HG02798 (cell line): ENCODE measurements around the gene DDC.

Experiments
- ATAC-seq: cut with Tn5 transposase; IDR thresholded peaks from one replicate; pipeline ENCODE4 v1.9.1; 2021; ENCODE audit warnings: mild to moderate bottlenecking; ENCODE audit not compliant: unreplicated experiment, poor library complexity

Gene DDC

GRCh38 chr7:50426280-50427045 lies 138.7 kb downstream of the DDC start:
- no peak for ATAC-seq

DNA sequence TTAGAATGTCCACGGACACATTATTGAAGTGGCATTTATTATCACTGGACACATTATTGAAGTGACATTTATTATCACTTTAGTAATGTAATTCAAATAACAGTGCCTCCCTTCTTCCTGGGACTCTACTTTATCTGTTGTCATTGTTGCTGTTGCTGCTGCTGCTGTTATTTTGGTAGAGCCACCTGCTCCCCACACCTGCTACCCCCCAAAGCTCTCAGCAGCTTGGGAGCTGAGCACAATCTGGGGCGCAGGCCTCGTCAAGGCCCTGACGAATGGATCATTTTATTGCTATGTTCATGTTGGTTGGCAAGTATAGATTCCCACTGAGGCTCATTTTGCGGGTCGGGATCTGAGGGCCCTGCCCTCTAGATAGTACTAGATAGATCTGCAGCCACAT lies 139.9 kb downstream of the DDC start:
- no peak for ATAC-seq

DNA sequence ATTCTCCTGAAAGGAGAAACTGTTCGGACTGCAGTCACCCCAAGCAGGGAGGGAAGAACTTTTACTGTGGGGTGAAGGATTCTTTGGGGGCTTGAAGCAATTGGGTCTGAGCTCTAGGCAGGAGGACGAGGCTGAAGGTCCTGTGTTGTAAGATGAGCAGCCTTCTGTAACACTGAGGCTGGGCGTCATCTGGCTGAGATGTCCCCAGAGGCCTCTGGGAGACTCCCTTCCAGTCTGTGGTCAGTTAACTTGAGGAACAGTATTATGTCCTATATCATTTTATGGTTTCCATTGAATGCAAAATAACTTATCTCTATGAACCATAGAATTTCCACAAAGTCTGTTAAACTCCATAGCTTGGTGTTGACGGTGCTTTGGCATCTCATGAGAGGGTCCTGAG lies 141.3 kb downstream of the DDC start:
- no peak for ATAC-seq

DNA sequence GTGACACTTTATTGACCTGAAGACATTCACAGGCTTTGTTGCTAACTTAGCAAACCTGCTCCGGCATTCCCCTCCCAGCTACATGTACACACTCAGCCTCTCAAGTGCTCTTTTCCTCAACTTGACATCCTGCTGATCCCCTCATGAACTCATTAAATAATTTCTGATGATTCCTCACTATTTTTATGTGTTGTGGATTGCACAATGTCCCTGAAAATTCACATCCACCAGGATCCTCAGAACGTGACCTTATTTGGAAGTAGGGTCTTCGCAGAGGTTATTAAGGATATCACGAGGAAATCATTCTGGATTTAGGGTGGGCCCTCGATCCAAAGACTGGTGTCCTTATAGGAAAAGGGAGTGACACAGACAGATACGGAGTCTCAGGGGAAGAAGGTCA lies 142.3 kb downstream of the DDC start:
- ATAC-seq, result no peak

- ATAC-seq, result no peak
Measured at GRCh38 chr7:50421043-50421442, 144.2 kb downstream of the DDC start.

- ATAC-seq, result no peak
Measured at GRCh38 chr7:50418526-50419290, 146.5 kb downstream of the DDC start.

DNA sequence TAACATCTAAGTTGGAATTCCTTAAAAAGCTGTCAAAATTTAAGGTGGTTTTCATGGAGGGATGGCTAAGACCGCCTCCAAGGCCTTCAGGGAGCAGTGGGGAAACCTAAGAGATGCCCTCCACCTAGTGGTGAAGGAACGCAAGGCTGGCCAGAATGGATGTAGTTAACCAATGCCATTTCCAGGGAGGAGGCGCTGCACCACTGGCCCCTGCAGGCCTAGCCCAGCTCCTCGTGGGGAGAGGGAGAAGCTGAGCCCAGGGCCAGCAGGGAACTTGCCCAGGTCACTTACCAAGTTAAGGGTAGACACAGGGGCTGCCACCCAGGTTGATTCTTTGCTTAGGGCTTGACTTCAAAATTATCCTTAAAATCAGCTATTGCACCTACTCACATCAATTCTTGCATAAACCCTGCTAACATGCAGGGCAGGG lies 147.1 kb downstream of the DDC start:
- peak; percentile 85 for ATAC-seq

DNA sequence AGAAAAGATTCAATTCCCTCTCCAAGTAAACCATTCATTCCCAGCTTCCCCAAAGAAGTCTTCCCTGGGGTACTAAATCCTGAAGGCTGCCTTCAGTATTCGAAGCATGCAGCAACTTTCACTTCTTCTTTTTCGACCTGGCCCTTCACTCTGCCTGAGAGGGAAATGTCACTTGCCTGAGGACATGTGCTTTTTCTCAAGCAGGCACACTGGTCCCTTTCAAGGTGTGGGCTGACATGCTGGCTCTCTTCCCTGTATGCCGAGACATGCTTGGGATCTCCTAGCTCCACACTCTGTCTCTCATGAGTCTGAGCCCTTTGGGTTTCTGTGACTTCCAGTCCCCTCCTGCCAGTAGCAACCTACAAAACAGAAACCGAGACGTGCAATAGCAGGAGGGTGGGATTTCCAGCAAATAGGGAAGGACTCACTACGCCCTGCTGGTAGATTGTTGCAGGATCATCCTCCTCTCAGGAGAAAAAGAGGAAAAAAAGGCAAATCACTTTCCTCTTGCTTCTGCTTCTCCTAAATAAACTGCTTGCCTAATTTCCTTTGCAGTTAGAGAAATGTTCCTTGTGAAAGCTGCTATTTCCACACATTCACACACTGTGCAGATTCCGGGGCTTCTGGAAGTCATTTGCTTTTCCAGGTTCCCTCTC lies 148.6 kb downstream of the DDC start:
- peak; percentile 79 for ATAC-seq

DNA sequence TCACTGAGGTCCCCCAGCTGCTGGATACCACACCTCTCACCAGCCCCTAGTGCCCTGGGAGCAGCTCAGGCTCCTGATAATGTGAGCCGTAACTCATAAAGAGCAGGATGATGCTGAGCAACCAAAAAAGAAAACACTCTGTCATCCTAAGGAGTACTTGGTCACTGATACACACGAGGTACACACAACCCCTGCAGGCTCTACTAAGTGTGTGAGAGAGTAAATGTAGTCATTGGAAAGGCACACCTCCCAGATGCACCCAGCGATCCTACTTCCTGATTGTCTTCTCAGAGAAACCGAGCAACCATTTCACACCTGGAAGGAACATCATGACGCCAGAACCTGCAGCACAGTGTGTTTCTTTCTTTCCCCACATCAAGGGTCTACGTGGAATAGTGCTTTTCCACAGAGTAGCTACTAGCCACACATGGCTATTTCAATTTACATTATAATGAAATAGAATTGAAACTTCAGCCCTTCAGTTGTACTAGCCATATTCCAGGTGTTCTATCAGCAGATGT lies 149.3 kb downstream of the DDC start:
- no peak for ATAC-seq

DNA sequence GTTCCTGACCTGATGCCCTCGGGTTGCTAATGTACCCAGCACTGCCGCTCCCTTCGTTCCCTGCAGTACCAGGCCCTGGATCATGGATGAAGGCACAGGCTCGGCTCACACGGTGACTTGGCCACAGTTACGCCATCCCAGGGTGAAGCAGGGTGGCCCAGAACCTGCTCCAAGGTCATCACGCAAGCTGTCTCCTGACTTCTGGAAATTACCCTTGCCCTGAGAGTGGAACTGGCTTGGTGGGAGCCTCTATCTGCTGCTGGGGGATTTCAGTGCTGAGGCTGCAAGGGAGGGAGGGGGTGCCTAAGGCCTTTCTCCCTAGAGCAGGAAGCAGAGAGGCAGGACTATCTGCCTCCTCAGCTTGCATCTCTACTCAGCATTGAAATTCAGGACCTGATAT lies 151.6 kb downstream of the DDC start:
- ATAC-seq, result no peak

GRCh38 chr7:50412973-50413372 lies 152.2 kb downstream of the DDC start:
- no peak for ATAC-seq

- peak; percentile 24 for ATAC-seq
Measured at GRCh38 chr7:50411332-50411731, 153.9 kb downstream of the DDC start.

- peak; percentile 61 for ATAC-seq
Measured at GRCh38 chr7:50409856-50410745, 155.1 kb downstream of the DDC start.
